ENCODE results near the gene CALN1.

GRCh38 chr7:72444026-72444776 lies 32.1 kb upstream of the CALN1 start:
- TF ChIP-seq CTCF (IDR thresholded peaks at IDR 0.05) (no peak), POLR2AphosphoS5 (IDR thresholded peaks at IDR 0.05) (peak; percentile 63), POLR2A (IDR thresholded peaks at IDR 0.05) (no peak)

All from prostate gland (tissue), 2 donors.